H1 (cell line): ENCODE results near the gene DOCK8. TPM values are rescaled to one million over a fixed set of nuclear protein-coding genes. Genes with fewer than 3 reads are reported as not detected.

Source experiments
- CTCF ChIA-PET: fragments of 300-600 bp; sonication (Branson Sonifier 250); formaldehyde crosslinking; loops from one replicate; lab custom pipeline; 2021; ENCODE audit not compliant: partially characterized antibody; lab: Charles Lee
- POLR2A ChIA-PET: fragments of 300-600 bp; sonication (Branson Sonifier 250); formaldehyde crosslinking; loops from one replicate; lab custom pipeline; 2021; ENCODE audit warnings: inconsistent platforms; ENCODE audit not compliant: partially characterized antibody; lab: Charles Lee
- DNase-seq, 2 experiments: peaks; one replicate each; pipeline versions ENCODE4 v3.0.0 to v3.0.0-alpha.2; 2010 to 2022; ENCODE audit warnings: low spot score in 2 of 2, low read depth in 1 of 2, mixed read lengths in 1 of 2
- FAIRE-seq: peaks from 2 replicates; lab custom pipeline; 2011; peaks lifted over from hg19 to GRCh38; lab: Jason Lieb, UNC
- H2AFZ ChIP-seq: 2 replicates; pipeline ENCODE4 v1.8.1; 2012; ENCODE audit warnings: low read length, inconsistent platforms
- H2AK5ac ChIP-seq: 2 replicates; pipeline ENCODE4 v1.6.1; 2013; ENCODE audit warnings: low read depth, low read length
- H2BK120ac ChIP-seq: replicated peaks from 2 replicates; pipeline ENCODE3; 2013; ENCODE audit warnings: low read depth, low read length, inconsistent platforms
- H2BK12ac ChIP-seq: 2 replicates; pipeline ENCODE4 v1.6.1; 2013; ENCODE audit warnings: low read depth, low read length
- H2BK15ac ChIP-seq: 2 replicates; pipeline ENCODE4 v1.6.1; 2013; ENCODE audit warnings: low read length
- H2BK20ac ChIP-seq: 2 replicates; pipeline ENCODE4 v1.6.1; 2013; ENCODE audit warnings: low read length
- H2BK5ac ChIP-seq: 2 replicates; pipeline ENCODE4 v1.6.1; 2013; ENCODE audit warnings: low read depth, low read length
- H3K14ac ChIP-seq: 2 replicates; pipeline ENCODE4 v1.6.1; 2013; ENCODE audit warnings: inconsistent platforms; ENCODE audit not compliant: insufficient read length
- H3K18ac ChIP-seq: 2 replicates; pipeline ENCODE4 v1.6.1; 2013; ENCODE audit warnings: low read length; ENCODE audit errors: extremely low read depth
- H3K23ac ChIP-seq: 2 replicates; pipeline ENCODE4 v1.6.1; 2013; ENCODE audit warnings: inconsistent platforms; ENCODE audit not compliant: insufficient read length
- H3K23me2 ChIP-seq: 2 replicates; pipeline ENCODE4 v1.6.1; 2013; ENCODE audit warnings: low read depth, low read length
- H3K27ac ChIP-seq: 2 replicates; pipeline ENCODE4 v1.6.1; 2011; ENCODE audit warnings: low read depth, low read length, inconsistent platforms
- H3K27me3 ChIP-seq, 4 experiments: replicated peaks in 1 of 4; 1 replicate in 1 of 4; 2 replicates in 3 of 4; pipeline versions ENCODE4 v1.6.1 to v1.8.1; 2011 to 2013; ENCODE audit warnings: low read length in 3 of 4, mild to moderate bottlenecking in 3 of 4, inconsistent platforms in 2 of 4, mixed read lengths in 2 of 4, moderate library complexity in 1 of 4; ENCODE audit not compliant: control insufficient read depth in 3 of 4, insufficient read depth in 3 of 4; ENCODE audit errors: extremely low read depth in 1 of 4
- H3K36me3 ChIP-seq, 4 experiments: 2 replicates each; pipeline versions ENCODE4 v1.6.1 to v1.8.1; 2011 to 2013; ENCODE audit warnings: mild to moderate bottlenecking in 4 of 4, low read length in 3 of 4, moderate library complexity in 2 of 4, control low read depth in 1 of 4, inconsistent platforms in 1 of 4; ENCODE audit not compliant: insufficient read depth in 4 of 4, control insufficient read depth in 2 of 4
- H3K4ac ChIP-seq: replicated peaks from 2 replicates; pipeline ENCODE3; 2013; ENCODE audit warnings: low read length, low read depth, mixed read lengths, inconsistent platforms; ENCODE audit not compliant: insufficient read length
- H3K4me1 ChIP-seq, 4 experiments: replicated peaks in 1 of 4; 1 replicate in 1 of 4; 2 replicates in 3 of 4; pipeline versions ENCODE4 v1.6.1 to v1.8.1; 2011 to 2013; ENCODE audit warnings: low read length in 3 of 4, inconsistent platforms in 2 of 4, mixed read lengths in 1 of 4; ENCODE audit not compliant: insufficient read depth in 4 of 4, control insufficient read depth in 3 of 4
- H3K4me2 ChIP-seq, 2 experiments: 2 replicates each; pipeline versions ENCODE4 v1.6.1 to v1.8.1; 2011 to 2013; ENCODE audit warnings: low read depth in 2 of 2, low read length in 2 of 2, control low read depth in 1 of 2, inconsistent platforms in 1 of 2, mild to moderate bottlenecking in 1 of 2; ENCODE audit not compliant: insufficient read depth in 1 of 2
- H3K4me3 ChIP-seq, 4 experiments: fragments of 200-600, 300-600 bp in 1 of 4; sonication (generic), shearing (Covaris generic), sonication (Bioruptor Twin) in 1 of 4; 2 replicates each; pipeline versions ENCODE4 v1.5.1 to v1.8.1; 2011 to 2016; ENCODE audit warnings: low read length in 4 of 4, low read depth in 3 of 4, control low read depth in 2 of 4, inconsistent platforms in 2 of 4, mild to moderate bottlenecking in 2 of 4, mixed read lengths in 1 of 4, moderate library complexity in 1 of 4; ENCODE audit not compliant: insufficient read depth in 2 of 4; ENCODE audit errors: extremely low read depth in 1 of 4
- H3K56ac ChIP-seq: replicated peaks from 2 replicates; pipeline ENCODE3; 2013; ENCODE audit warnings: low read depth, mild to moderate bottlenecking, mixed read lengths, low read length, inconsistent platforms; ENCODE audit not compliant: insufficient read length
- H3K79me1 ChIP-seq: 2 replicates; pipeline ENCODE4 v1.6.1; 2013; ENCODE audit warnings: low read depth, low read length, control low read depth
- H3K79me2 ChIP-seq, 2 experiments: 2 replicates each; pipeline versions ENCODE4 v1.6.1 to v1.8.1; 2012 to 2013; ENCODE audit warnings: low read length in 2 of 2, mild to moderate bottlenecking in 2 of 2, inconsistent platforms in 1 of 2; ENCODE audit not compliant: insufficient read depth in 2 of 2, control insufficient read depth in 1 of 2
- H3K9ac ChIP-seq, 4 experiments: replicated peaks in 1 of 4; 1 replicate in 1 of 4; 2 replicates in 3 of 4; pipeline versions ENCODE4 v1.6.1 to v1.8.1; 2011 to 2013; ENCODE audit warnings: low read depth in 3 of 4, low read length in 3 of 4, control low read depth in 2 of 4, mild to moderate bottlenecking in 2 of 4, moderate library complexity in 2 of 4, inconsistent platforms in 1 of 4; ENCODE audit errors: extremely low read depth in 1 of 4
- H3K9me3 ChIP-seq, 2 experiments: 2 replicates each; pipeline versions ENCODE4 v1.6.1 to v1.8.1; 2012 to 2013; ENCODE audit warnings: mild to moderate bottlenecking in 2 of 2, moderate library complexity in 2 of 2, control low read depth in 1 of 2, inconsistent platforms in 1 of 2, low read depth in 1 of 2, low read length in 1 of 2, mixed read lengths in 1 of 2; ENCODE audit not compliant: insufficient read depth in 2 of 2
- H4K20me1 ChIP-seq, 2 experiments: replicated peaks in 1 of 2; 2 replicates each; pipeline versions ENCODE3 to v1.8.1; 2011 to 2013; ENCODE audit warnings: inconsistent platforms in 2 of 2, low read length in 2 of 2, mild to moderate bottlenecking in 1 of 2; ENCODE audit not compliant: insufficient read depth in 2 of 2, control insufficient read depth in 1 of 2
- H4K5ac ChIP-seq: 2 replicates; pipeline ENCODE4 v1.6.1; 2013; ENCODE audit warnings: low read length, low read depth, mixed read lengths, inconsistent platforms; ENCODE audit not compliant: insufficient read length
- H4K8ac ChIP-seq: 2 replicates; pipeline ENCODE4 v1.8.0; 2013; ENCODE audit warnings: mild to moderate bottlenecking, moderate library complexity, low read length, inconsistent platforms; ENCODE audit not compliant: insufficient read depth; ENCODE audit errors: extremely low read depth
- H4K91ac ChIP-seq: replicated peaks from 2 replicates; pipeline ENCODE3; 2013; ENCODE audit warnings: low read length, mixed read lengths, inconsistent platforms; ENCODE audit not compliant: insufficient read length
- CTCF ChIP-seq, 3 experiments: IDR thresholded peaks; 1 replicate in 2 of 3; 2 replicates in 1 of 3; pipeline versions ENCODE4 v1.5.1 to v1.6.1; 2011; ENCODE audit warnings: low read length in 3 of 3, mild to moderate bottlenecking in 3 of 3, inconsistent platforms in 2 of 3, low read depth in 1 of 3, moderate library complexity in 1 of 3; ENCODE audit not compliant: insufficient read depth in 1 of 3; ENCODE audit errors: control extremely low read depth in 1 of 3
- POU5F1 ChIP-seq: IDR thresholded peaks from 2 replicates; pipeline ENCODE4 v1.6.1; 2011; ENCODE audit warnings: low read depth, mild to moderate bottlenecking, low read length, moderate library complexity
- RAD21 ChIP-seq, 2 experiments: IDR thresholded peaks in 1 of 2; conservative IDR thresholded peaks in 1 of 2; 2 replicates each; pipeline ENCODE4 v1.6.1; 2011; ENCODE audit warnings: low read depth in 2 of 2, low read length in 2 of 2, improper control_type of control experiment in 1 of 2, inconsistent platforms in 1 of 2, mild to moderate bottlenecking in 1 of 2, moderate library complexity in 1 of 2
- WGBS, 2 experiments: shearing (Covaris generic) in 1 of 2; methylation state at CpG; one replicate each; pipeline versions ENCODE4 v1.1.6 to v1.1.7; 2013 to 2015; ENCODE audit warnings: low lambda C conversion rate in 2 of 2, mixed read lengths in 2 of 2, inconsistent platforms in 1 of 2, low coverage in 1 of 2, missing lambda C conversion rate in 1 of 2; ENCODE audit not compliant: insufficient replicate concordance in 2 of 2, insufficient coverage in 1 of 2, insufficient read length in 1 of 2; ENCODE audit errors: extremely low coverage in 1 of 2, missing lambda C conversion rate in 1 of 2; 5-methylcytosine and 5-hydroxymethylcytosine counted together
- polyA plus RNA-seq, 7 experiments: library from polyadenylated mRNA; depleted of rRNA in 3 of 7; stranded (reverse) in 5 of 7; unstranded in 2 of 7; fragments of >200 nt in 5 of 7; fragments of 200-250 nt in 2 of 7; gene quantifications; 1 replicate in 5 of 7; 2 replicates in 1 of 7; 4 replicates in 1 of 7; pipeline versions ENCODE4 v1.2.1 to v1.2.3, GENCODE V29; 2011 to 2013; ENCODE audit warnings: missing spikeins in 2 of 7, mixed read lengths in 2 of 7
- total RNA-seq: library from RNA; stranded (reverse); fragmentation: NEBNext Ultra II Directional; extraction: Animal tissue kit (Norgen Biotek cat#: 25700); gene quantifications from 2 replicates; pipeline ENCODE4 v1.2.1, GENCODE V29; 2021

Gene DOCK8
- total and polyA plus RNA-seq, 2 of the 8 experiments (the other 6 are each of a cell fraction or from before 2014, with no cell fraction given), result 0.57 to 2.0 TPM

GRCh38 chr9:385818-386398 is 171.2 kb downstream of the DOCK8 start:
- H3K18ac ChIP-seq, result no peak overlapping the region
- no peaks in the 10 kb centered on the region for H4K20me1 ChIP-seq
- no peak overlapping the region for H2AFZ ChIP-seq
- DNase-seq (peak in 1 of 2 experiments; percentile 65), FAIRE-seq (peak; percentile 99)
- H2BK15ac ChIP-seq, result no peak overlapping the region
- no peak overlapping the region for H3K4me3 ChIP-seq
- no peak for TF ChIP-seq POU5F1
- TF ChIP-seq CTCF (IDR thresholded peaks at IDR 0.05; ENCODE audit: control extremely low read depth in 1 of 3, insufficient read depth in 1 of 3, low read depth in 1 of 3, low read length in 3 of 3), result peak; percentile 54 to 95 (median 88)
- TF ChIP-seq RAD21 (IDR thresholded peaks at IDR 0.05 in 1 of 2, conservative IDR thresholded peaks at IDR 0.05 in 1 of 2; ENCODE audit: low read depth in 2 of 2, low read length in 2 of 2), result peak; percentile 98 to 99
- H3K79me2 ChIP-seq, result no peaks in the 10 kb centered on the region
- H3K4me2 ChIP-seq, result peak overlapping the region in 1 of 2 experiments; percentile 3; a peak in 1 of 4 replicates
- H3K4me1 ChIP-seq, result peaks cover 2 to 7% (median 5%) of the 10 kb centered on the region in 4 experiments; a peak in 6 of 7 replicates
- H3K23ac ChIP-seq, result no peak overlapping the region
- no peaks in the 10 kb centered on the region for H3K79me1 ChIP-seq
- H2BK12ac ChIP-seq, result 0 out of 2 replicates have a peak overlapping the region, but pooled peaks have one; percentile 10
- no peaks in the 10 kb centered on the region for H3K9me3 ChIP-seq
- H3K9ac ChIP-seq, result no peak overlapping the region
- CTCF ChIA-PET, result interaction anchor here (0.7 to 3.5 kb wide), 11 partner anchors 9 to 422 kb away, joined by 3 to 20 read pairs (median 4); no protein-coding TSS in a partner anchor
- POLR2A ChIA-PET, result no interaction called here
- no peaks in the 10 kb centered on the region for H3K36me3 ChIP-seq
- H3K27ac ChIP-seq, result no peak overlapping the region
- peak overlapping the region; percentile 49 for H4K91ac ChIP-seq
- peak overlapping the region; percentile 21; the same call in 1 of the 2 replicates for H4K8ac ChIP-seq
- no peaks in the 10 kb centered on the region for H3K23me2 ChIP-seq
- H4K5ac ChIP-seq, result no peak overlapping the region
- no peaks in the 10 kb centered on the region for H3K27me3 ChIP-seq
- no peak overlapping the region for H2AK5ac ChIP-seq
- H2BK20ac ChIP-seq, result 0 out of 2 replicates have a peak overlapping the region, but pooled peaks have one; percentile 52
- no peak overlapping the region for H3K14ac ChIP-seq
- H2BK5ac ChIP-seq, result no peak overlapping the region
- H3K4ac ChIP-seq, result no peak overlapping the region
- no peak overlapping the region for H2BK120ac ChIP-seq
- no peak overlapping the region for H3K56ac ChIP-seq
- WGBS, 2 experiments, result 44% methylated on average over 9 of the region's 9 CpGs; no CpG with 5 or more reads in 1 of the 2 experiments
